HUES64 (cell line): ENCODE measurements around the gene CREB3L1.

Experiments used
- H3K27ac ChIP-seq: 2 replicates; pipeline ENCODE4 v1.7.0; 2013; ENCODE audit warnings: low read depth, low read length, inconsistent platforms
- H3K27me3 ChIP-seq: 2 replicates; pipeline ENCODE4 v1.6.1; 2013; ENCODE audit warnings: mild to moderate bottlenecking, low read length; ENCODE audit not compliant: insufficient read depth
- H3K36me3 ChIP-seq: 2 replicates; pipeline ENCODE4 v1.6.1; 2013; ENCODE audit warnings: mild to moderate bottlenecking, low read length; ENCODE audit not compliant: insufficient read depth
- H3K4me1 ChIP-seq: 2 replicates; pipeline ENCODE4 v1.6.1; 2013; ENCODE audit warnings: mild to moderate bottlenecking, low read length, moderate library complexity; ENCODE audit not compliant: insufficient read depth
- H3K4me3 ChIP-seq: 2 replicates; pipeline ENCODE4 v1.5.1; 2013; ENCODE audit warnings: mild to moderate bottlenecking, low read length, moderate library complexity
- H3K9ac ChIP-seq: 2 replicates; pipeline ENCODE4 v1.6.1; 2013; ENCODE audit warnings: mild to moderate bottlenecking, low read depth, low read length
- H3K9me3 ChIP-seq: 2 replicates; pipeline ENCODE4 v1.6.1; 2013; ENCODE audit warnings: low read depth, low read length; ENCODE audit not compliant: insufficient read depth
- WGBS: fragments of 150-250, 120-280 bp; methylation state at CpG from one replicate; pipeline ENCODE4 v1.1.7; 2013; ENCODE audit warnings: missing lambda C conversion rate; 5-methylcytosine and 5-hydroxymethylcytosine counted together

Gene CREB3L1

DNA sequence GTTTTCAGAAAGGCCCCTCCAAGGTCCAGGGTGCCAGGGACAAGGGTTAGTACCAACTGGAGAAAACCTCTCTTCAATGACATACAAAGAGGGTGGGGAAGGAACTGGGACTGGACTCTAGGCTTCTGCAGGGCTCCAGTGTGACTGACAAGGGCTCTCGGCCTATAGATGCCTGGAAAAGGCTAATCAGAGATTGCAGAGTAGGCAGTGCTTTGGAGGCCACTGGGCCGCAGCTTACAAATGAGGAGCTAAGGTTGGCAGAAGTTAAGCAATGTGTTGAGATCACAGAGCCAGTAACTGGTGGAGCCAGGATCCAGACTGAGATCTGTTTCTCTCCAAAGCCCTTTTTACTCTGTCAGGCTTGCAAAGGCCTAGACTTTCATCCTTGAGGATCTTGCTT, 62.4 kb downstream of the CREB3L1 start:
- Histone ChIP-seq H3K4me3 (peak overlapping the region; percentile 35; the same call in 1 of the 2 replicates), H3K4me1 (peaks cover 79% of the 10 kb centered on the region), H3K36me3 (no peaks in the 10 kb centered on the region), H3K27ac (peak overlapping the region; percentile 93), H3K9ac (0 out of 2 replicates have a peak overlapping the region, but pooled peaks have one; percentile 32), H3K27me3 (peaks cover under 1% of the 10 kb centered on the region; the same call in 1 of the 2 replicates), H3K9me3 (no peaks in the 10 kb centered on the region)
- WGBS = 81% methylated on average over 2 of the region's 2 CpGs

DNA sequence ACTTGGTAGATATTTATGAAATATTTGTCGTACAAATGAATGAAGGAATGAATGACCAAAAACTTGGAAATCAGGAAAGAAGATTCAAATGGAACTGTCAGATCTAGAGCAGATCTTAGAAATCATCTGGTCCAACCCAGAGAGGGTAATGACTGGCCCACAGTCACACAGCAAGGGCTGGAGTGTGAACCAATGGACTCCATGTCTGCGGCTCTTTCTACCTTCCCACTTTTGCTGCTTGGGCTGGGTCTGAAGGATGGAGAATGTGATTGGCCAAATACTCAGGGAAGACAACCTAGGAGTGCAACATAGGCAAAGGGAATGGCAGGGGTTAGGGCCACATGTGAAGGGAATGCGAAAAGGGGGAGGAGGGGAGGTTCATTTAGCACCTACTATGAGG, 64.0 kb downstream of the CREB3L1 start:
- no peak overlapping the region for H3K9ac ChIP-seq
- H3K36me3 ChIP-seq = no peaks in the 10 kb centered on the region
- 90% methylated on average over 3 of the region's 3 CpGs for WGBS
- H3K27ac ChIP-seq = no peak overlapping the region
- H3K9me3 ChIP-seq = no peaks in the 10 kb centered on the region
- no peak overlapping the region for H3K4me3 ChIP-seq
- peaks cover 10% of the 10 kb centered on the region; the same call in 1 of the 2 replicates for H3K27me3 ChIP-seq
- peaks cover 75% of the 10 kb centered on the region for H3K4me1 ChIP-seq

DNA sequence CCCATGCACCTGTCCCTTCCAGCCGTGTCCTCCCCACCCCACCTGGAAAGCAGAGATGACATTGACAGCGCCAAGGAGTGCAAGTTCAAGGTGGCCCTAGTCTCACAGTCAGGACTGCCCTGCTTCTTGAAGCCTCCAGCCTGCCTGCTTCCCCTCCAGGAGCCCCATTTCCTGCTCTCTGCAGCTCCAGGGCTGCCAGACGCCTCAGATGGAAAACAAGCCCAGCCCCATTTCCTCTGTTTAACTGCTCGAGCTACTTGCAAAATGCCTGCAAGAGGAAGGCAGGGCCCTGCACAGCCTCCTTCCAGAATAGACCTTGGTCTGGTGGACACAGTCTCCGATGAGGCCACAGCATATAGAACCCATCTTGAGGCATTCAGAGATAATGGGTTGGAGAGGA, 64.8 kb downstream of the CREB3L1 start:
- H3K27me3 ChIP-seq = peaks cover 15% of the 10 kb centered on the region; the same call in 1 of the 2 replicates
- H3K9me3 ChIP-seq = no peaks in the 10 kb centered on the region
- 53% methylated on average over 5 of the region's 5 CpGs for WGBS
- H3K9ac ChIP-seq = no peak overlapping the region
- no peaks in the 10 kb centered on the region for H3K36me3 ChIP-seq
- H3K27ac ChIP-seq = no peak overlapping the region
- H3K4me3 ChIP-seq = no peak overlapping the region
- peaks cover 75% of the 10 kb centered on the region for H3K4me1 ChIP-seq

DNA sequence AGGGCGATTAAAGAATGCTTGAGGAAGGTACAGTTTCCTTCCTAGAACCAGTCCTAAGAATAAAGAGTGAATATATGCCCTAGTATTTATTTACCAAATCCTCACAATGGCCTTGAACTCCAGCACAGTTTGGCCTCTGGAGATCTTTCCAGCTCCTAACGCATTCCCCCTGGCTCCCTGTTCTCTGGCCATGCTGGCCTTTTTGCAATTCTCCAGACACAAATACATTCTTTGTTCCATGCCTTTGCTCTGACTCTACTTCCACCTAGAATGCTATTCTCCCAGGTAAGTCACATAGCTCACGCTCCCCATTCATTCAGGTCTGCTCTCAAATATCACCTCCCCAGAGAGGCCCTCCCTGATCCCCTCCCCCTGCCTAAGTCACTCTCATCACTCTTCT, 66.1 kb downstream of the CREB3L1 start:
- 51% methylated on average over 2 of the region's 3 CpGs for WGBS
- no peaks in the 10 kb centered on the region for H3K36me3 ChIP-seq
- H3K9me3 ChIP-seq = no peaks in the 10 kb centered on the region
- H3K4me1 ChIP-seq = peaks cover 69% of the 10 kb centered on the region
- H3K9ac ChIP-seq = no peak overlapping the region
- H3K27ac ChIP-seq = peak overlapping the region; percentile 45; the same call in 1 of the 2 replicates
- H3K27me3 ChIP-seq = peaks cover 15% of the 10 kb centered on the region; the same call in 1 of the 2 replicates
- no peak overlapping the region for H3K4me3 ChIP-seq

DNA sequence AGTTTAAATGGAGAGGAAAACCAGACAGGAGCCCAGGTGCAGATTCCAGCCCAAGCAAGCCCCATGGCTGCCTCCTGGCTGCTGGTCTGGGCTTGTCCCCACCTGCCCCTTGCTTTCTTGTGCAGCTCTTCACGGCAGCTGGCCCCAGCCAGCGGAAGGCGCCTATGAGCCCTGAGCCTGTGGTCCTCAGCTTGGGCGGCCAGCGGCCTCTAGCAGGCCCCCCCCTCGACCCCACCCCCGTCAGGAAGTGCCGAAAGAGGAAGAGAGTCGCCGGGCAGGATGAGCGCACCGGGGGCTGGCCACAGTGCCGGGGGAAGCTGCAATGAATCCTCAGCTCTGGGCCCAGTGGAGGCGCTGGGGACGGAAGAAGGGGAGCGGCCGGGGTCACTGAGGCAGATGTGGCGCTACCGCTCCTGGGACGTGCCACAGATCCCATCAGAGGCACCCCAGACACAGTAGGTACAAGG, 67.7 kb downstream of the CREB3L1 start:
- peak overlapping the region; percentile 18; the same call in 1 of the 2 replicates for H3K4me3 ChIP-seq
- 0 out of 2 replicates have a peak overlapping the region, but pooled peaks have one; percentile 27 for H3K27ac ChIP-seq
- H3K36me3 ChIP-seq = peaks cover 6% of the 10 kb centered on the region; the same call in 1 of the 2 replicates
- H3K4me1 ChIP-seq = peaks cover 72% of the 10 kb centered on the region
- peaks cover 15% of the 10 kb centered on the region; the same call in 1 of the 2 replicates for H3K27me3 ChIP-seq
- no peak overlapping the region for H3K9ac ChIP-seq
- WGBS = 49% methylated on average over 20 of the region's 20 CpGs
- no peaks in the 10 kb centered on the region for H3K9me3 ChIP-seq

DNA sequence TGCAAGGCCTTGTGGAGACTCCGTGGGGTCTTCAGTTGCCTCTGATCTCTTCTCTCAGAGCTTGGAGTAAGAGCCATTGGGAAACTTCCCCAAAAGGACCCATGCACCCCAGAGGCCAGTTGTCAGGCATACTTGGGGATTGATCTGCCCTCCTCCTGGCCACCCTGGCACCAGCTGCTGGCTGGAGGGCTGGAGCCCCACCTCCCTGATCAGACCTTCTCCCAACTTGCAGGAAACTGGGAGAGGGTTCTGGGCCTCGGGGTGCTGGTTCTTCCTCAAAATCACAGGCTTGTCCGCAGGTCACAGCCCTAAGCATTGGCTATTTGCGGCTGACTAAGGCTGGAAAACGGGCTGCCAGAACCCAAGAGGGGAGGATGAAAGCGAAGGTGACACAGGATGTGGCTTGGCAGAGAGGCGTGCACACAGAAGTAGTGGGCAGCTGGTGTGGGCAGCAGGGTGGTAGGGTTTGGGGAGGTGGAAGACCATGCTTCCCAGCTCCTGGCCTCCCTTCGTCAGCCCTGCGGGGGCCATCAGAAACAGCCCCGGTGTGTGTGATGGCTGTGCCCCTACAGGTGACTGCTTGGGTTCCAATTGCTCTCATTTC, 68.5 kb downstream of the CREB3L1 start:
- peaks cover 15% of the 10 kb centered on the region; the same call in 1 of the 2 replicates for H3K27me3 ChIP-seq
- H3K9me3 ChIP-seq = no peaks in the 10 kb centered on the region
- 88% methylated on average over 10 of the region's 10 CpGs for WGBS
- peaks cover 66% of the 10 kb centered on the region for H3K4me1 ChIP-seq
- H3K27ac ChIP-seq = no peak overlapping the region
- H3K4me3 ChIP-seq = peak overlapping the region; percentile 18; the same call in 1 of the 2 replicates
- no peak overlapping the region for H3K9ac ChIP-seq
- peaks cover 6% of the 10 kb centered on the region; the same call in 1 of the 2 replicates for H3K36me3 ChIP-seq

DNA sequence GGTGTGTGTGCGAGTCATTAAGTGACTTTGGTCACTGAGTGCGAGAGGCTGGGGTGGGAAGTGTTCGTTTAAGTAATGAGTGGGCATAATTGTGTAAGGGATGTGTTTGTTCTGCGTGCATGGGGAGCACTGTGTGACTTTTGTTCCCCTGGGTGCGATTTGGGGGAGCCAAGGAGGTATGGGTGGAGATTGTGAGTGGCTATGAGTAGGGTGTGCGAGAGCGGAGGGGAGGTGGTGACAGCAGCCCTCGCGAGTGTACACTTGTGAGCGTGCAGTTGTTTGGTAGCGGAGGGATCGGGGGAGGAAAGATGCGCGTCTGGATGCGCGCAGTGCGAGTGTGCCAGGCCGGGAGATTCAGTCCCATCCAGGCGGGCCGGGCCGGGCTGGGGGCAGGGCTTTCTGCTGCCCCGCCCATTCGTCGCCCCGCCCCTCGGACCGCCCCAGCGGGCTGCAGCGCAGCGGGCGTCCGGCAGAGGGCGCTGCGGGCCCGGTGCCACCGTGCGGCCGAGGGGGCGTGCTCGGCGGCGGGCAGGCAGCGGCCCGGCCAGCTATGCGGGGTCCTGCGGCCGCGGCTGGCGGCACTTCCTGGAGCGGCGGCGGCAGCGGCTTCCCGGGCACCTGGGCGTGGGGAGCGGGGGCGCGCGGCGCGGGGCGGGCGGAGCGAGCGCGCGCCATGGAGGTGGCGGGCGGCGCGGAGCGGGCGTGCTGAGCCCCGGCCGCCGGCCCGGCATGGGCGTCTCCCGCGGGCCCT, 69.6 kb downstream of the CREB3L1 start, which contains the start of gene DGKZ:
Gene DGKZ (plus strand): TSS at position 578 of the 751 bp plus-strand sequence. CDS start 197 bp downstream, outside the sequence.
- Histone ChIP-seq H3K9ac (peak within 1 kb of the TSS; percentile 68), H3K27ac (no peak within 1 kb of the TSS), H3K27me3 (peaks cover 15% of the 10 kb centered on the region; the same call in 1 of the 2 replicates), H3K4me1 (peaks cover 65% of the 10 kb centered on the region), H3K36me3 (peaks cover 6% of the 10 kb centered on the region; the same call in 1 of the 2 replicates), H3K9me3 (no peaks in the 10 kb centered on the region), H3K4me3 (peak within 1 kb of the TSS; percentile 80)
- 13% methylated on average over 80 of the region's 80 CpGs for WGBS

DNA sequence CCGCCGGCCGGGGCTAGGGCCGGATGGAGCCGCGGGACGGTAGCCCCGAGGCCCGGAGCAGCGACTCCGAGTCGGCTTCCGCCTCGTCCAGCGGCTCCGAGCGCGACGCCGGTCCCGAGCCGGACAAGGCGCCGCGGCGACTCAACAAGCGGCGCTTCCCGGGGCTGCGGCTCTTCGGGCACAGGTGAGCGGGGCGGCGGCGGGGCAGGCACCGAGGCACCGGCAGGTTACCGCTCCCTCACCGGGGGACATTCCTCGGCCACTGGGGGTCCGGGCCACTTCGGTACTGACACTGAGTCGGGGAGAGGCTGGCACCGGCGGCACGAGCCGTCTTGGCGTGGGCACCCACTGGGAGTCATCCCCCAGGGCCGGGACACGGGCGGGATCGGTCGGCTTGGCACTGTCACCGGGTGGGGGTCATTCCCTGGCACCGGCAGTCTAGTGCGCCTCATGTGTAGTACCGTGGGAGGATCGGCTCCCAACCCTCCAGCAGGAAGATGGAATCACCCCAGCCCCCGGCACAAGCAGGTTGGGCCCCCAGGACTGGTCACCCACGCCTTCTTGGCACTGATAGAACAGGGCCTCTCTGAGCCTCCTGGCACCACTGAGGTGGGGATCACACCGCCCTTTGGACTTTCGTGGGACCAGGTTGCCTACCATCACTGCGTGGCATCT, 70.3 kb downstream of the CREB3L1 start:
- H3K27me3 ChIP-seq = peaks cover 15% of the 10 kb centered on the region; the same call in 1 of the 2 replicates
- peak overlapping the region; percentile 80 for H3K4me3 ChIP-seq
- no peaks in the 10 kb centered on the region for H3K9me3 ChIP-seq
- H3K9ac ChIP-seq = peak overlapping the region; percentile 68
- H3K36me3 ChIP-seq = peaks cover 6% of the 10 kb centered on the region; the same call in 1 of the 2 replicates
- H3K27ac ChIP-seq = no peak overlapping the region
- 12% methylated on average over 63 of the region's 63 CpGs for WGBS
- H3K4me1 ChIP-seq = peaks cover 64% of the 10 kb centered on the region

DNA sequence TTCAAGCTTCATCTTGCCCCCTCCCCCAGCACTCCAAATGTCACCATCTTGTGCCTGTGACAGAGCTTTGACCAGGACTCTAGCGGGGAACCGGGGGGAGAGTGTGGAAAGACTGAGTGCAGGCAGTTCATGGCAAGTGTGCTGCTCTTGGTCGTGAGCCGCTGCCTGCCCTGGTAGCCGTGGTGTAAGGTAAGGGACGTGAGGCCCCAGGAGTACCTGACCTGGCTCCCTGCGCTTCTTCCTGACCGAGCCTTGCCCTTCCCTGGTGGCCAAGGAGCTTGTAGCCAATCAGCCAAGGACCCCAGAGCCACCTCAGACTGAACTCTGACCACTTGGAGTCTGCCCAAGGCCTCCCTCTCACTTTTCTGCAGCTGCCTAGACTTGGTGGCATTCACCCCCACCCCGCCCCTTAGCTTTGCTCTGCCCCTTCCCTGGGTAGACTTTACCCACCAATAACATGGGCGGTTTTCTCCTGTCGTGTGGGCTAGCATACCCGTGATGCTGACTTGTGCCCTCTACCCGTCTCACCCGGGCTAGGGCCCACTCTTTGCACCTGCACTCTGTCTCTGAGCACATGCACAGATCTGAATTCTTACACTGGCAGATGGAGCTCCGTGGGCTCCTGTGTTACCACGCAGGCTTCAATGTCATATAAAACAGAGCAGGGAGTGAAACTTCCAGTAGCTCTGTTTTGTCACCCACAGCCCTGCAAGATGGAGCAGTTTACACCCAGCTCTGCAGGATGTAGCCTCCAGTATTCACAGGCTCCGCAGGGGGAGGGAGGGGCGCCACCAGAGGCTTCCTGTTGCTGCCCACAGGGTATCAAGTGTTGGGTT, 71.3 kb downstream of the CREB3L1 start:
- H3K4me1 ChIP-seq = peaks cover 62% of the 10 kb centered on the region
- no peak overlapping the region for H3K9ac ChIP-seq
- 76% methylated on average over 18 of the region's 18 CpGs for WGBS
- peaks cover 15% of the 10 kb centered on the region; the same call in 1 of the 2 replicates for H3K27me3 ChIP-seq
- H3K36me3 ChIP-seq = peaks cover 6% of the 10 kb centered on the region; the same call in 1 of the 2 replicates
- H3K27ac ChIP-seq = no peak overlapping the region
- peak overlapping the region; percentile 80 for H3K4me3 ChIP-seq
- H3K9me3 ChIP-seq = no peaks in the 10 kb centered on the region

DNA sequence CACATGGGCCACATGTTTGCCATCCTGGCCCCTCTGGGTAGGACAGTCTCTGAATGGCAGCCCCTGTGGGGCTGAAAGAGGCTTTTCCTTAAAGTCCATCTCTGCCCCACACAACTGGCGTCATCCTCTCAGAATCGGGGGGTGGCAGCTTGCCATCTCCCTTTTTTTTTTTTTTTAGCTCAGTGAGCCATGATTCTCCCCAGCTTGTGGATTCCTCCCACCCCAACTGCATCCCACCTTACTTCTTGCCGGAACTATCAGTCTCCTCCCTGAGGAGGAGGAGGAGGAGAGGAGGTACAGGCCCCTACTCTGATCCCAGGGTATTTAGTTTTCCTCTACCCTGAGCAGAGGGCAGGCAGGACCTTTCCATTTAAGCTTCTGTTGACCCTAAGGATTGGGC, 73.2 kb downstream of the CREB3L1 start:
- Histone ChIP-seq H3K27ac (no peak overlapping the region), H3K9me3 (no peaks in the 10 kb centered on the region)

More for the DNA sequence above, 73.2 kb downstream of the CREB3L1 start:
- 92% methylated on average over 2 of the region's 3 CpGs for WGBS
- H3K36me3 ChIP-seq = peaks cover 6% of the 10 kb centered on the region; the same call in 1 of the 2 replicates
- no peak overlapping the region for H3K9ac ChIP-seq
- peaks cover 12% of the 10 kb centered on the region; the same call in 1 of the 2 replicates for H3K27me3 ChIP-seq
- no peak overlapping the region for H3K4me3 ChIP-seq
- peaks cover 51% of the 10 kb centered on the region for H3K4me1 ChIP-seq
